T-helper 17 cell (primary cell): ENCODE data around the gene ACTRT2. TPM values are rescaled to one million over a fixed set of nuclear protein-coding genes. Genes with fewer than 3 reads are reported as not detected.

Source experiments
- ATAC-seq: fragments of 150-1000 bp; cut with Tn5 transposase; 2 replicates; pipeline ENCODE4 v1.10.0; 2021; ENCODE audit warnings: mild to moderate bottlenecking, moderate library complexity
- DNase-seq, 3 donors: peaks; one replicate each; pipeline versions ENCODE4 v3.0.0 to v3.0.0-alpha.2; 2020 to 2021
- H3K9me3 ChIP-seq: one replicate; pipeline ENCODE4 v1.7.0; 2013; ENCODE audit warnings: low read length, mild to moderate bottlenecking; ENCODE audit not compliant: control insufficient read depth, poor library complexity, severe bottlenecking
- H3K27ac Mint-ChIP-seq: one replicate; pipeline ENCODE4 v1.8.0; 2022; ENCODE audit warnings: mild to moderate bottlenecking, moderate library complexity, mixed read lengths
- H3K27me3 Mint-ChIP-seq: one replicate; pipeline ENCODE4 v1.8.0; 2022; ENCODE audit warnings: mixed read lengths
- H3K36me3 Mint-ChIP-seq: one replicate; pipeline ENCODE4 v1.8.0; 2022; ENCODE audit warnings: low read depth, mixed read lengths
- H3K4me1 Mint-ChIP-seq: one replicate; pipeline ENCODE4 v1.8.0; 2022; ENCODE audit warnings: mild to moderate bottlenecking, mixed read lengths
- H3K4me3 Mint-ChIP-seq: one replicate; pipeline ENCODE4 v1.8.0; 2022; ENCODE audit warnings: mild to moderate bottlenecking, moderate library complexity, mixed read lengths
- total RNA-seq, 4 donors: library from RNA in 2 of 4; stranded (reverse) in 2 of 4; gene quantifications; one replicate each; pipeline ENCODE4 v1.2.3 and lab custom pipeline; 2022 to 2026

The ACTRT2 gene
- total RNA-seq, 2 donors from 2014 or later, result not detected

DNA sequence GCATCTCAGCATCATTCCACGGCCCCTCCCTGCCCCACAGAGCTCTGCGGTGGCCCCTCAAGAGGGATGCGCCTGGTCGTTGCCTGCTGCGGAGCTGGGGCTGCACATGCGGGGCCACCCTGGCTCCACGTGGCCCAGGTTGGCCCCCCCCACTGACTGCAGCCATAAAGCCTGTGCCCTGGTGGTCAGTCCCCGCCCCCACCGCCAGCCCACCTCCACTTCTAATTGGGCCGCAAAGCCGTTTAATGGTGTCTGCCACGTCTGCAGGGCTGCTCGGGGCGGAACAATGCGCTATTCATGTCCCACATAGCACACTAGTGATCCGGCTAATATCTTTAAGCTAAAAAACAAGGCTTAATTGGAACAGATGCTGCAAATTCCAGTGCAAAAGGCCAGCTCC is 33.5 kb upstream of the ACTRT2 start:
- Mint-ChIP-seq H3K4me1 (peaks cover 2% of the 10 kb centered on the region), H3K4me3 (no peak overlapping the region), H3K27me3 (peaks cover 10% of the 10 kb centered on the region), H3K36me3 (peaks cover 5% of the 10 kb centered on the region), H3K27ac (no peak overlapping the region)
- DNase-seq (no peak), ATAC-seq (no peak)
- H3K9me3 ChIP-seq, result no peaks in the 10 kb centered on the region

DNA sequence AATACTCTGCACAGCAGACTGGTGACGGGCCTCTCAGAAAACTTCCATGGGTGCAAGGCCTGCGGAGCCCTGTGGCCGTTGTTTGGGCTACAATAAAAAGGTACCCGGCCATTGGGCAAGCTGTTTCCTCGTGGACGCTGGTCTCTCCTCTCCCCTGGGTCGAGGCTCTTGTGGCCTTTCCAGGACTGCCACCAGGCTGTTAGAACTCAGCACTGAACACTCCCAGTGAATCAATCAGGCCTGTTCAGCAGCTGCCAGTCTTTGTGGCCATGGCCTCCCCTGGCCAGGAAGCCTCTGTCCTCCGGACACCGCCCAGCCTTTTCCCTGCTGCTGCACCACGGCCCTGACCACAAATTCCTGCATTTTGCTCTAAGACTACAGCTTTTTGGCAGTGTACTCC is 33.0 kb upstream of the ACTRT2 start:
- no peak overlapping the region for H3K27ac Mint-ChIP-seq
- H3K27me3 Mint-ChIP-seq, result peaks cover 10% of the 10 kb centered on the region
- no peak overlapping the region for H3K4me3 Mint-ChIP-seq
- no peaks in the 10 kb centered on the region for H3K9me3 ChIP-seq
- ATAC-seq (no peak), DNase-seq (no peak)
- peaks cover 2% of the 10 kb centered on the region for H3K4me1 Mint-ChIP-seq
- peaks cover 5% of the 10 kb centered on the region for H3K36me3 Mint-ChIP-seq

GRCh38 chr1:2989185-2989584 is 32.1 kb upstream of the ACTRT2 start:
- H3K9me3 ChIP-seq, result no peaks in the 10 kb centered on the region
- Mint-ChIP-seq H3K4me3 (no peak overlapping the region), H3K36me3 (peaks cover 5% of the 10 kb centered on the region), H3K4me1 (peaks cover 2% of the 10 kb centered on the region), H3K27me3 (peaks cover 10% of the 10 kb centered on the region), H3K27ac (no peak overlapping the region)
- ATAC-seq (no peak), DNase-seq (no peak)

GRCh38 chr1:2989976-2990375 is 31.3 kb upstream of the ACTRT2 start:
- H3K36me3 Mint-ChIP-seq, result peaks cover 5% of the 10 kb centered on the region
- peaks cover 2% of the 10 kb centered on the region for H3K4me1 Mint-ChIP-seq
- DNase-seq (no peak), ATAC-seq (no peak)
- H3K27ac Mint-ChIP-seq, result no peak overlapping the region
- H3K4me3 Mint-ChIP-seq, result no peak overlapping the region
- H3K27me3 Mint-ChIP-seq, result peaks cover 10% of the 10 kb centered on the region
- no peaks in the 10 kb centered on the region for H3K9me3 ChIP-seq

DNA sequence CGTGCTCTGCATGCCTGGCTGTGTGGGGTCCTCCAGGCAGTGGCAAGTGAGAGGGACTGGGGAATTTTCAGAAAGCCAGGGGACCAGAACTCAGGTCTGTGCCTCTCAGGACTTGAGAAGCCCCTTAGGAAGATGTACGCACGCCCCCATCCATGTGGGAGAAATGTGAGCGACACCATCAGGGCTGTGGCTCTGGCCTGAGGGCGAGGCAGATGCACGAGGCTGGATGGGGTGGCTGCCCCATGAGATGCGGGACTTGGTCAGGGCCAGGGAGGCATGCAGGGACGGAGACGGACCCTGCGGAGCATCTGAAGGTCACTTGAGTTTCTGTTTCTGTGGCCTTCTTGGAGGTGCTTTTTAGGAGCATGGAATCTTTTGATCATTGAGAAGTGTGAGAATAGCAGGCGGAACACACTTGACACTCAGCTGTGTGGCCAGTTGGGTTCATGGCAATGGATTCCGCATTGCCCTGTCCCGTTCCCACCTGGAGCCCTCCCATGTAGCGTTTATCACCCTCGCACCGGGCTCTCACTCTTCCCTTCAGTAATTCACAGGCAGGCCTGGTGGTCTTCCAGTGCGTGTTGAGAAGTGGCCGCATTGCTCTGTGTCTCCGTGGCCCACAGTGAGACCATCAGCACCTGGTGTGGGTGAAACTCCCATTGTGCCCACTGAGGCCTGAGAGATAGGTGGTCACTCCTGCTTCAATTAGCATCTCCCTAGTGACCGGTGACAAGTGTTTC is 30.7 kb upstream of the ACTRT2 start:
- no peak for ATAC-seq
- Mint-ChIP-seq H3K4me1 (peaks cover 2% of the 10 kb centered on the region), H3K27me3 (peaks cover 10% of the 10 kb centered on the region), H3K36me3 (peaks cover 5% of the 10 kb centered on the region), H3K4me3 (no peak overlapping the region), H3K27ac (no peak overlapping the region)
- DNase-seq, result no peak
- H3K9me3 ChIP-seq, result no peaks in the 10 kb centered on the region

- H3K9me3 ChIP-seq, result peaks cover 2% of the 10 kb centered on the region
- Mint-ChIP-seq H3K4me3 (no peak overlapping the region), H3K36me3 (peaks cover 5% of the 10 kb centered on the region), H3K4me1 (peaks cover 2% of the 10 kb centered on the region), H3K27me3 (peaks cover 10% of the 10 kb centered on the region), H3K27ac (no peak overlapping the region)
- DNase-seq, result no peak
- no peak for ATAC-seq
Measured at GRCh38 chr1:2991753-2992495, 29.3 kb upstream of the ACTRT2 start.

- H3K4me1 Mint-ChIP-seq, result no peaks in the 10 kb centered on the region
- ATAC-seq, result no peak
- H3K9me3 ChIP-seq, result peaks cover 2% of the 10 kb centered on the region
- no peak overlapping the region for H3K4me3 Mint-ChIP-seq
- no peaks in the 10 kb centered on the region for H3K36me3 Mint-ChIP-seq
- H3K27ac Mint-ChIP-seq, result no peak overlapping the region
- peaks cover 32% of the 10 kb centered on the region for H3K27me3 Mint-ChIP-seq
- no peak for DNase-seq
Measured at GRCh38 chr1:2998503-2999100, 22.7 kb upstream of the ACTRT2 start.

DNA sequence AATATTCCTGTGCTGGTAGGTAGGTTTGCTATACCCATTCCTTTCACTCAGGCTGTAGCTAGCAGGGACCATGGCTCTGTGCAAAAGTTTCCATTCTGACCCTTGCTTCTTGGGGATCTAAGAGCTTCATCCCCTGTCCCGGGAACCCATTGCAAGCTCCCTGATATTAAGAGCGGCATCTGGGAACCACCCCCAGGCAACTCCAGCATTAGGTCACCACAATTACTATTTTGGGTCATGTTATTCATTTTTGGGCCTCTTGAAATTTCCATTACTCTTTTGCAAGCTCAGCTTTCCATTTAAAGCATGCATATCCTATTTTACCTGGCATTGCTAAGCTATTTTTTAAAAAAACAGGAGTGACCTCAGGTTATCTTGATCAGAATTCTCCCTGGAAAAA is 22.1 kb upstream of the ACTRT2 start:
- Mint-ChIP-seq H3K36me3 (no peaks in the 10 kb centered on the region), H3K27me3 (peaks cover 32% of the 10 kb centered on the region)

DNA sequence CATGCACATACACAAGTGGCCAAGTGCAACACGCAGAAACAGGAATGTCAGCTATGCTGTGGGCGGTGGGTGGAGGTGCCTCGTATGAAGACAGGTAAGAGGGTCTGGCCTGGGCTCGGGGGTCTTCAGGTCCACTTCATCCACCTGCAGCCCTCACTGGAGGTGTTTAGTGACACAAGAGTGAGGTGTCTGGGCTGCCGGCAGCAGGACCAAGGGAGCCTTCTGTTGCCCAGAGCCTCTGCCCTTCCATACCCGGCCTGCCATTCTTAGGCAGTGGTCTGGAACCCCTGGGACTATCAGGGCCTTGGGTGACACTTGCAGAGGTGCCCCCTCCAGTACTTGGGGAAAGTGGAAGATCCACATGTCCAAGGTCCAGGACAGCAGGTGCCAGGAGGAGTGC is 21.7 kb upstream of the ACTRT2 start:
- H3K36me3 Mint-ChIP-seq, result no peaks in the 10 kb centered on the region
- DNase-seq, result no peak

More for the DNA sequence above, 22.1 kb upstream of the ACTRT2 start:
- Mint-ChIP-seq H3K27ac (no peak overlapping the region), H3K4me1 (no peaks in the 10 kb centered on the region), H3K4me3 (no peak overlapping the region)
- ATAC-seq (no peak), DNase-seq (no peak)
- peaks cover 2% of the 10 kb centered on the region for H3K9me3 ChIP-seq

DNA sequence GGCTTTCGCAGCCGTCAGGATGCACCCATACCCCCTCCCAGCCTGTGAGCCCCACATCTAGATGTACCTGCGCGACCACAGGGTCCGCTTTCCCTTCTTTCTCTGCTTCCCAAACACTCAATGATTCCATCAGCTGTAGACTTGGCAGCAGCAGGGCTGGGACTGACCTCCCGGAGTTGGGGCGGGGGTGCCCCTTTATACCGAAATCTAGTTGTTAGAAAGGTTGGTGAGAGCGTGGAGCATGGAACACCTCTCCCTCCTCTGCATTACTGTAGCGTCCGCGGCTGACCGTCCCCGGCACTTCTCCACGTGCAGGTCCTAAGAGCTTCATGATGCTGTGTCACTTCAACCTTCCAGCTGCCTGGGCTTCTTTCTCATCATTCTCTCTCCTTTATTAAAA is 21.1 kb upstream of the ACTRT2 start:
- Mint-ChIP-seq H3K36me3 (no peaks in the 10 kb centered on the region), H3K27me3 (peaks cover 35% of the 10 kb centered on the region), H3K4me3 (no peak overlapping the region), H3K4me1 (no peaks in the 10 kb centered on the region), H3K27ac (no peak overlapping the region)
- ATAC-seq, result no peak
- DNase-seq, result no peak
- peaks cover 2% of the 10 kb centered on the region for H3K9me3 ChIP-seq

More for the DNA sequence above, 21.7 kb upstream of the ACTRT2 start:
- no peak for ATAC-seq
- Mint-ChIP-seq H3K4me1 (no peaks in the 10 kb centered on the region), H3K27me3 (peaks cover 32% of the 10 kb centered on the region), H3K27ac (no peak overlapping the region), H3K4me3 (no peak overlapping the region)
- peaks cover 2% of the 10 kb centered on the region for H3K9me3 ChIP-seq

GRCh38 chr1:3000671-3001470 is 20.4 kb upstream of the ACTRT2 start:
- H3K9me3 ChIP-seq, result no peaks in the 10 kb centered on the region
- Mint-ChIP-seq H3K27ac (no peak overlapping the region), H3K4me1 (no peaks in the 10 kb centered on the region), H3K4me3 (no peak overlapping the region), H3K27me3 (peaks cover 41% of the 10 kb centered on the region), H3K36me3 (no peaks in the 10 kb centered on the region)
- ATAC-seq, result no peak
- DNase-seq, result no peak

GRCh38 chr1:3001471-3002348 is 19.6 kb upstream of the ACTRT2 start:
- no peaks in the 10 kb centered on the region for H3K36me3 Mint-ChIP-seq
- no peaks in the 10 kb centered on the region for H3K4me1 Mint-ChIP-seq
- H3K27me3 Mint-ChIP-seq, result peaks cover 41% of the 10 kb centered on the region
- DNase-seq (no peak), ATAC-seq (no peak)
- no peak overlapping the region for H3K27ac Mint-ChIP-seq
- H3K9me3 ChIP-seq, result no peaks in the 10 kb centered on the region
- no peak overlapping the region for H3K4me3 Mint-ChIP-seq
